Putamen (tissue), 1 donor: ENCODE data around the gene TMCC3.
A peak's percentile ranks its signal among the peaks of the same experiment; 100 is the strongest.

Source experiments
- DNase-seq: peaks from one replicate; pipeline ENCODE4 v3.0.0-alpha.2; 2016; ENCODE audit warnings: low spot score

TMCC3 gene

DNA sequence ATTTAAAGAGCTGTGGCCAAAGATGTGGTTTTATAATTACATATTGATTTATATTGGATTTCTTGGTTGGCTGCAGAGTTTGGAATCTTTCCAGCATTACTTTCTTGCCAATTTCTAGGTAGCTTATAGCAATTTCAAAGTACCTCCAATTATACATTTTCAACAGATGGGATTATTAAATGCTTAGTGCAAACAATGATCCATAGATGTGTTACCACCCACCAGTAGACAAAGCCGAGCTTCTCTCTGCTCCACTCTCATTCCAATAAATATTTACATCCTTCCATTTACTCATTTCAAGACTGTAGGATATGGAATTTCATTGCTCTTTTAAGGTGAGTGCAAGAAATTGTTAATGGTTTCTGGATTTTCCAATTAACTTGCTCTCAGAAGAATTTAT lies 21.6 kb upstream of the TMCC3 start:
- DNase-seq = no peak

GRCh38 chr12:94670898-94671297 lies 20.5 kb upstream of the TMCC3 start:
- no peak for DNase-seq

- no peak for DNase-seq
Measured at GRCh38 chr12:94670075-94670474, 19.7 kb upstream of the TMCC3 start.

- no peak for DNase-seq
Measured at GRCh38 chr12:94667031-94667540, 16.7 kb upstream of the TMCC3 start.

- no peak for DNase-seq
Measured at GRCh38 chr12:94666158-94666557, 15.8 kb upstream of the TMCC3 start.

- no peak for DNase-seq
Measured at GRCh38 chr12:94663702-94664101, 13.3 kb upstream of the TMCC3 start.

- no peak for DNase-seq
Measured at GRCh38 chr12:94663071-94663470, 12.7 kb upstream of the TMCC3 start.

DNA sequence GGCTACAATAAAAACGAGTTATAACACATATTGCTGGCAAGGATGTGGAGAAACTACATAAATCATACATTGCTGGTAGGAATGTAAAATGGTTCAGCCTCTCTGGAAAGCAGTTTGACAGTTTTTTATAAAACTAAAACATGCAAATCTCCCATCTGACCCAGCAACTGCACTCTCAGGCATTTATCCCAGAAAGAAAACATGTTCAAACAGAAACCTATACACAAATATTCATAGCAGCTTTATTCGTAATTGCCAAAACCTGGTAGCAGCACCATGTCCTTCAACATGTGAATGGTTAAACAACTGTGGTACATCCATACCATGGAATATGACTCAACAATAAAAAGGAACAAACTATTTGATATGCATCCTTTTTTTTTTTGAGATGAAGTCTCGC lies 10.1 kb upstream of the TMCC3 start:
- DNase-seq = no peak

DNA sequence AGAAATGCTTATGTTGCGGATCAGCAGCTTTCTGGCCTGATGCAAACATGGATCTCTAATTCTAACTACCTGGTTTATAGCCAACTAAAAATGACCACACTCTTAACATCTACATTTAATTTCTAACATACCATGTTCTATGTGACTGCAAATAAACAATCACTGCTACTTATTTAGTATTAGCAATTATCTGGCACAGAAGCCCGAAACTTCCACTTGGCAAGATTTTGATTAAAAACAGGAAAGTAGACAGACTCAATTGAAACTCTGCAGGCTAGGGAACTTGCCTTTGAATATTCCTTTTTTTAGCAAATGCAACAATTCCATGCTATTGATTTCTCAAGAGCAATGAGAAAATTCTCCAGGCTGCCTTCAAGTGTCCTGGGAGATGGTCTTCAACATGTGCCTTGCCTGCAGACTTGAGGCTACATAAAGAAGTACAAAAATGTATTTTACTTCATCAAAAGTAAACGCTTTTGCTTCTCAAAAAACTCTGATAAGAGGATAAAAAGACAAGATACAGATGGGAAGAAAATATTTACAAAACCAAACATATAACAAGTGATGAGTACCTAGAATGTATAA lies 9.1 kb upstream of the TMCC3 start:
- DNase-seq = no peak

GRCh38 chr12:94658931-94659330 lies 8.6 kb upstream of the TMCC3 start:
- DNase-seq = no peak

- DNase-seq = no peak
Measured at GRCh38 chr12:94656556-94656955, 6.2 kb upstream of the TMCC3 start.

DNA sequence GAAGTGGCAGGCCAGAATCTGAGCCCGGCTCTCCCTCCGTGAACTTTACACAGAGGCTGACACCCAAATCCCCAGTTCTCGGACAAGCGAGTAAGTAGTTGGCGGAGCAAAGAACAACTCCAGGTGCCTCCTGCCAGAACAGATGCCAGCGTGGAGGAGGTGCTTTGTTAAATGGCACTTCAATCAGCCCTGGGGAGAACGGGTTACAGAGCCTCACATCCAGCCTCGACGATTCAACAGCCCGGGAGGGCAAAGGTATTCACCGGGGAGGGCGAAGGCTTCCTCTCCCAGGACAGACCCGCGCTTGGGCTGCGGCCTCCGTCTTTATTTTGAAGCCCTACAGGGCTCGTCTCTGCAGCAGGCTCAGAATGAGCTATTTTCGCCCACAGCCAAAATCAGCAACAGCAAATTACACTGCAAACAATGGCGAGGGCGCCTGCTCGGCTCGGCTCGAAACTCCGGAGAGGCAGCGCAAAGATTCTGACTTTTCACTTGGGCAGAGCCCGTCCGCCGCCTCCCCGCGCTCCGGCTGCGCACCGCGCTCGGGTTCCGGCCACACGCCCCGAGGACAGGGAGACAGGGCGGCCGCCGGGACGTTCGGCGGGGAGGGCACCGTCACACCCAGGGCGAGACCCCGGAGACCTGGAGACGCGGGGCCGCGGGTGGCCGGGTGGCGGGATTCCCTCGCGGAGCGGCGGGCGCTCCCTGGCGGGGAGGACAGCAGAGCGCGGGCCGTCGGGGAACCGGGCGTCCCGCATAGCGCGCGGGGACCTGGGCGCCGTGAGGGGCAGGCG lies 811 bp downstream of the TMCC3 start:
- DNase-seq = peak; percentile 52

DNA sequence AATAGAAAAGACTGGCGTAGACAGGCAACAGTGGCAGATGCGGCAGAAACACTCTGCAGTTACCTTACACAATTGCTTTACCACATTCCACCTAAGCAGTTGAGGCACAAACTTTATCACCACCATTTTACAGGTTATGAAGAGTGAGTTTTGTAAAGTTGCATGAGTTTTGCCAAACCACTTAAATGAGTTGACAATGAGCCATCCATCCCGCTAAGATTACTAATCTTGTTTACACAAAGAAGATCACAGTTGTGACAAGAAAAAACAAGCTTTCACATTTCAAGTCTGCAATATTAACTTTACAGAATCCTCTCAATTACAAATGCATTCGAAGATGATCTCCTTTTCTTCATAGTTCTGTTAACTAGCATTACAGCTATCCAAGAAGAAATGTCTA lies 1.8 kb downstream of the TMCC3 start:
- no peak for DNase-seq

GRCh38 chr12:94644141-94644979 lies 6.0 kb downstream of the TMCC3 start:
- no peak for DNase-seq

- DNase-seq = no peak
Measured at GRCh38 chr12:94643606-94644005, 6.8 kb downstream of the TMCC3 start.

- DNase-seq = no peak
Measured at GRCh38 chr12:94641283-94641682, 9.1 kb downstream of the TMCC3 start.

DNA sequence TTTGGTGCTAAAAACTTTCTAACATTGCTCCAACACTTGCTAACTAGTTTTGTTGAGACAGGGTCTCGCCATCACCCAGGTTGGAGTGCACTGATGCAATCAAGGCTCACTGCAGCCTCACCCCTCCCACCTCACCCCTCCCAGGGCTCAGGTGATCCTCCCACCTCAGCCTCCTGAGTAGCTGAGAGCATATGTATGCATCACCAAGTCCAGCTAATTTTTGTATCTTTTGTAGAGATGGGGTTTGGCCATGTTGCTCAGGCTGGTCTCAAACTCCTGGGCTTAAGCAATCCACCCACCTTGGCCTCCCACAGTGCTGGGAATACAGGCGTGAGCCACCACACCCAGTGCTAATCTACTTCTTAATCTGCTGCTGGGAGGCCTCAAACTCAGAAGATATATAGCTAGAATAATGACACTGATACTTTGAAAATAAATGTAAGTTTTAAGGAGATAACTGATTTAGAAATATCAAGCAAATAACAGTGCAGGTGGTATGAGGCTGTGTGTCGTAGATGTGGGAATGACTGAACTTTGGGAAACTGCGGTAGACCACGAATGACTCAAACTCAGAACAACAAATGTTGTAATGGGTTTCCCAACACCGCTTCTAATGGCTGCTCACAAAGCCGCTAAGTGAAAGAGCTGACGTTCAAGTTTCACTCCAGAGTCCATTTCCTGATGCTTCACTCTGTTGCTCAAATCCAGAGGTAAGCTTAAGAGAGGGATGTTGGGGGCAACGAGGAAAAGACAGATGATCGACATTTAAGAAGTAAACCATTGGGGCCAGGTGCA lies 10.0 kb downstream of the TMCC3 start:
- no peak for DNase-seq

- no peak for DNase-seq
Measured at GRCh38 chr12:94638521-94638920, 11.8 kb downstream of the TMCC3 start.

DNA sequence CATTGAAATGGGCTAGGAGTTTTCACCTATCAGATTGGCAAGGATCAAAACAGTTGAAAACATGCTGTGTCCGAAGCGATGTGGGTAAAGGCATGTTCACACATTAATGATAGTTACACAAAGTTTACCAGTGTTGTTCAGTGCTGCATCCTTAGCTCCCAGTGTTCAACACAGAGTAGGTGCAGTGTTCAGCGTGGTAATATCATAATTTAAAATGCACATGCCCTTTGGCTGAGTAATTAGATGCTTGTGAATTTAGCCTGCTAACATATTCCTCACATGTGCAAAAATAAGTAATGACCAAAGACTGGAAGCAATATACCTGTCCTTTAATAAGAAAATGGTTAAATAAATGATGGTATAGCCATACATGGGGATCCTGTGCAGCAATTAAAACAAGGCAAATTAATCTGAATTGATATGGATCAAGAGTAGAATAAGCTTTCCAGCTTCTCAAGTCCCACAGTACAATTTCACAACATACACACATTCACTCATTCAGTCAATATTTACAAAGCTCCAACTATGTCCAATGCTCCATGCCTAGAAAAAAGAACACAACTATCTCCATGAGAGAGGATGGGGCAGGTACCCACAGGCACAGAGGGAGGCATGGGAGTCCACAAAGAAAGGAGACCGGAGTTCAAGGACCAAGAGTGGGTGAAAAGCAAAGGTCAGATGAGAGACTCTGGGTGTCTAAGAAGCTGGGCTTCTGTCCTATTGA lies 12.8 kb downstream of the TMCC3 start:
- DNase-seq = no peak

- DNase-seq = no peak
Measured at GRCh38 chr12:94636462-94637085, 13.8 kb downstream of the TMCC3 start.

DNA sequence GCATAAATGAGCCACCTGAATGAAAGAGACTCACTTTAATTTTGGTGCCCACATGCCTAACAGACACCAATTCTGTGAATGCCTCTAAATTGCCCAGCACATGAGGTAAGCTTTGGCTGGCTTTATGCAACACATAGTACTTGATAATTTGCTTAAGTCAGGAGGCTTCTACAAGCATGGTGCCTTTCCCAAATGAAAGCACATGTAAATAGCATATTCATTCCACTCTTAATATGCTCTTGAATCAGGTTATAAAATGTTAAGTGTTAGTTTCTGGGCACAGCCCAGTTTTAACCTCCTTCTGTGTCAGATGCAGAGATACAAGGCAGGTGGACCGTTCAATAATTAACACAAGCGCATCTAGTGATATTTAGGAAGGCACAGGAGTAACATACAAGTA lies 15.6 kb downstream of the TMCC3 start:
- no peak for DNase-seq
